K562 (cell line): Measurements from ENCODE around the gene ATL1. TPM values are rescaled to one million over a fixed set of nuclear protein-coding genes. Genes with fewer than 3 reads are reported as not detected.

ENCODE experiments used
- CTCF ChIP-seq, 3 experiments: IDR thresholded peaks in 2 of 3; conservative IDR thresholded peaks in 1 of 3; 2 replicates each; pipeline ENCODE4 v1.5.1; 2011 to 2012; ENCODE audit warnings: low read length in 3 of 3, mild to moderate bottlenecking in 3 of 3, control low read depth in 2 of 3, improper control_type of control experiment in 1 of 3, inconsistent platforms in 1 of 3, low read depth in 1 of 3, mixed read lengths in 1 of 3, moderate library complexity in 1 of 3; ENCODE audit not compliant: insufficient read depth in 2 of 3
- EP400 ChIP-seq: fragments of 450-650 bp; IDR thresholded peaks from 2 replicates; pipeline ENCODE4 v1.6.1; 2017; ENCODE audit warnings: antibody characterized with exemption, mild to moderate bottlenecking, moderate library complexity
- ESRRA ChIP-seq: fragments of 450-650 bp; IDR thresholded peaks from 2 replicates; pipeline ENCODE4 v1.6.1; 2014; ENCODE audit warnings: low read depth, mild to moderate bottlenecking, moderate library complexity, borderline replicate concordance
- HIVEP1 ChIP-seq: fragments of 250-450 bp; sonication (Bioruptor Pico); IDR thresholded peaks from 2 replicates; pipeline ENCODE4 v1.4.0; 2020; ENCODE audit warnings: mild to moderate bottlenecking
- IRF9 ChIP-seq: fragments of 450-650 bp; IDR thresholded peaks from 2 replicates; pipeline ENCODE4 v1.6.1; 2016; ENCODE audit warnings: missing biosample characterization, missing genetic modification characterization
- MCM5 ChIP-seq: fragments of 450-650 bp; IDR thresholded peaks from 2 replicates; pipeline ENCODE4 v1.6.1; 2016; ENCODE audit warnings: low read depth
- U2AF2 ChIP-seq: fragments of 200-400 bp; formaldehyde crosslinking; optimal IDR thresholded peaks from 2 replicates; pipeline ENCODE3; 2017; ENCODE audit warnings: low read depth, mild to moderate bottlenecking, low read length
- VEZF1 ChIP-seq: fragments of 200-800 bp; sonication (Bioruptor generic); IDR thresholded peaks from 2 replicates; pipeline ENCODE4 v1.6.1; 2017; ENCODE audit warnings: missing genetic modification characterization, missing compliant biosample characterization
- ZBTB33 ChIP-seq: sonication (generic); formaldehyde crosslinking; IDR thresholded peaks from 2 replicates; pipeline ENCODE4 v1.8.1; 2023; ENCODE audit warnings: mild to moderate bottlenecking, missing genetic modification reagents
- ZNF445 ChIP-seq: fragments of 250-450 bp; sonication (Bioruptor Pico); IDR thresholded peaks from 2 replicates; pipeline ENCODE4 v1.4.0; 2020; ENCODE audit warnings: low read depth, mild to moderate bottlenecking, moderate library complexity
- polyA plus RNA-seq, 8 experiments: library from polyadenylated mRNA; depleted of rRNA in 4 of 8; stranded (reverse) in 5 of 8; unstranded in 3 of 8; fragments of >200 nt; fragmentation: Nextera tagmentation in 2 of 8; fragmentation: Illumina TruSeq in 1 of 8; extraction: Ambion mirVana in 2 of 8; extraction: Trizol in 1 of 8; gene quantifications; 2 replicates each; pipeline versions ENCODE4 v1.2.1 to v1.2.3, GENCODE V29; 2011 to 2014; ENCODE audit warnings: inconsistent platforms in 1 of 8, missing spikeins in 1 of 8
- total RNA-seq, 7 experiments: library from RNA; depleted of rRNA in 6 of 7; stranded (reverse); fragments of >200 nt in 6 of 7; fragmentation: Illumina TruSeq in 2 of 7; extraction: Trizol in 2 of 7; gene quantifications; 2 replicates each; pipeline versions ENCODE4 v1.2.1 to v1.2.3, GENCODE V29; 2011 to 2021; ENCODE audit warnings: low replicate concordance in 1 of 7
- TF ChIP-seq, protein P1 (sequence below): fragments of 450-650 bp; IDR thresholded peaks from 2 replicates; pipeline ENCODE4 v1.6.1; 2017; ENCODE audit warnings: antibody characterized with exemption, mild to moderate bottlenecking

ATL1 gene
- total and polyA plus RNA-seq, 9 of the 15 experiments (the other 6 are each of a cell fraction or from before 2014, with no cell fraction given) = 0.04 to 0.16 (median 0.07) TPM; not detected in 4

- no peak for TF ChIP-seq HIVEP1
- no peak for TF ChIP-seq U2AF2
- TF ChIP-seq MCM5 = no peak
- TF ChIP-seq IRF9 (tag) = no peak
- TF ChIP-seq ZNF445 (CRISPR knock-in tag) = no peak
- peak; percentile 61; the same call in 1 of the 2 replicates for TF ChIP-seq EP400
- no peak for TF ChIP-seq ZBTB33
- peak; percentile 82 to 95 (median 92) for TF ChIP-seq CTCF (IDR thresholded peaks at IDR 0.05 in 2 of 3, conservative IDR thresholded peaks at IDR 0.05 in 1 of 3; ENCODE audit: insufficient read depth in 2 of 3, low read depth in 1 of 3, low read length in 3 of 3)
- peak; percentile 78 for TF ChIP-seq VEZF1 (CRISPR knock-in tag)
- TF ChIP-seq, protein P1, sequence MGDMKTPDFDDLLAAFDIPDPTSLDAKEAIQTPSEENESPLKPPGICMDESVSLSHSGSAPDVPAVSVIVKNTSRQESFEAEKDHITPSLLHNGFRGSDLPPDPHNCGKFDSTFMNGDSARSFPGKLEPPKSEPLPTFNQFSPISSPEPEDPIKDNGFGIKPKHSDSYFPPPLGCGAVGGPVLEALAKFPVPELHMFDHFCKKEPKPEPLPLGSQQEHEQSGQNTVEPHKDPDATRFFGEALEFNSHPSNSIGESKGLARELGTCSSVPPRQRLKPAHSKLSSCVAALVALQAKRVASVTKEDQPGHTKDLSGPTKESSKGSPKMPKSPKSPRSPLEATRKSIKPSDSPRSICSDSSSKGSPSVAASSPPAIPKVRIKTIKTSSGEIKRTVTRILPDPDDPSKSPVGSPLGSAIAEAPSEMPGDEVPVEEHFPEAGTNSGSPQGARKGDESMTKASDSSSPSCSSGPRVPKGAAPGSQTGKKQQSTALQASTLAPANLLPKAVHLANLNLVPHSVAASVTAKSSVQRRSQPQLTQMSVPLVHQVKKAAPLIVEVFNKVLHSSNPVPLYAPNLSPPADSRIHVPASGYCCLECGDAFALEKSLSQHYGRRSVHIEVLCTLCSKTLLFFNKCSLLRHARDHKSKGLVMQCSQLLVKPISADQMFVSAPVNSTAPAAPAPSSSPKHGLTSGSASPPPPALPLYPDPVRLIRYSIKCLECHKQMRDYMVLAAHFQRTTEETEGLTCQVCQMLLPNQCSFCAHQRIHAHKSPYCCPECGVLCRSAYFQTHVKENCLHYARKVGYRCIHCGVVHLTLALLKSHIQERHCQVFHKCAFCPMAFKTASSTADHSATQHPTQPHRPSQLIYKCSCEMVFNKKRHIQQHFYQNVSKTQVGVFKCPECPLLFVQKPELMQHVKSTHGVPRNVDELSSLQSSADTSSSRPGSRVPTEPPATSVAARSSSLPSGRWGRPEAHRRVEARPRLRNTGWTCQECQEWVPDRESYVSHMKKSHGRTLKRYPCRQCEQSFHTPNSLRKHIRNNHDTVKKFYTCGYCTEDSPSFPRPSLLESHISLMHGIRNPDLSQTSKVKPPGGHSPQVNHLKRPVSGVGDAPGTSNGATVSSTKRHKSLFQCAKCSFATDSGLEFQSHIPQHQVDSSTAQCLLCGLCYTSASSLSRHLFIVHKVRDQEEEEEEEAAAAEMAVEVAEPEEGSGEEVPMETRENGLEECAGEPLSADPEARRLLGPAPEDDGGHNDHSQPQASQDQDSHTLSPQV = peak; percentile 51; the same call in 1 of the 2 replicates
- TF ChIP-seq ESRRA = peak; percentile 41; the same call in 1 of the 2 replicates
Observed at GRCh38 chr14:50532502-50533240, 27.3 kb upstream of the ATL1 start, which contains the start of gene MAP4K5 (continued).
